K562 (cell line): ENCODE data around the gene FOXR1. TPM values are rescaled to one million over a fixed set of nuclear protein-coding genes. Genes with fewer than 3 reads are reported as not detected.

Experiments used
- ATF7 ChIP-seq: fragments of 450-650 bp; IDR thresholded peaks from 2 replicates; pipeline ENCODE4 v1.7.1; 2014; ENCODE audit warnings: mild to moderate bottlenecking, moderate library complexity
- BACH1 ChIP-seq: fragments of 200-800 bp; sonication (Bioruptor generic); IDR thresholded peaks from 2 replicates; pipeline ENCODE4 v1.6.1; 2016; ENCODE audit warnings: missing genetic modification characterization, missing compliant biosample characterization
- CHCHD3 ChIP-seq: fragments of 250-450 bp; sonication (Bioruptor Pico); IDR thresholded peaks from 2 replicates; pipeline ENCODE4 v2.1.2; 2022; ENCODE audit warnings: mild to moderate bottlenecking
- DLX4 ChIP-seq: fragments of 250-450 bp; sonication (Bioruptor Pico); IDR thresholded peaks from 2 replicates; pipeline ENCODE4 v1.6.1; 2021; ENCODE audit warnings: mild to moderate bottlenecking
- DPF2 ChIP-seq: fragments of 450-650 bp; IDR thresholded peaks from 2 replicates; pipeline ENCODE4 v1.6.1; 2016
- ELF1 ChIP-seq: fragments of 200-800 bp; sonication (Bioruptor generic); IDR thresholded peaks from 2 replicates; pipeline ENCODE4 v1.6.1; 2016; ENCODE audit warnings: missing genetic modification characterization, missing compliant biosample characterization
- FOXK2 ChIP-seq, 2 experiments: fragments of 450-650 bp; IDR thresholded peaks in 1 of 2; conservative IDR thresholded peaks in 1 of 2; 2 replicates each; pipeline ENCODE4 v1.6.1; 2016; ENCODE audit warnings: low read depth in 2 of 2, mild to moderate bottlenecking in 1 of 2
- HLTF ChIP-seq: fragments of 450-650 bp; IDR thresholded peaks from 2 replicates; pipeline ENCODE4 v1.6.1; 2016
- HMG20A ChIP-seq: fragments of 450-650 bp; formaldehyde crosslinking; conservative IDR thresholded peaks from 2 replicates; pipeline ENCODE4 v1.4.0; 2020; ENCODE audit warnings: mild to moderate bottlenecking, mixed read lengths
- JUN ChIP-seq, 2 experiments: sonication (generic) in 1 of 2; formaldehyde crosslinking in 1 of 2; IDR thresholded peaks; 2 replicates each; pipeline versions ENCODE4 v1.6.1 to v1.8.0; 2012 to 2022; ENCODE audit warnings: borderline replicate concordance in 2 of 2, mild to moderate bottlenecking in 2 of 2, improper control_type of control experiment in 1 of 2, low read depth in 1 of 2, low read length in 1 of 2, missing genetic modification reagents in 1 of 2
- MTA2 ChIP-seq: fragments of 450-650 bp; IDR thresholded peaks from 2 replicates; pipeline ENCODE4 v1.6.1; 2016; ENCODE audit warnings: low read depth
- MYNN ChIP-seq, 2 experiments: sonication (generic); formaldehyde crosslinking in 1 of 2; IDR thresholded peaks; 2 replicates each; pipeline versions ENCODE4 v1.5.0 to v1.6.1; 2016 to 2020; ENCODE audit warnings: antibody characterized with exemption in 1 of 2, missing genetic modification reagents in 1 of 2
- NCOA2 ChIP-seq, 2 experiments: fragments of 450-650 bp; IDR thresholded peaks; 2 replicates each; pipeline ENCODE4 v1.6.1; 2018; ENCODE audit warnings: mild to moderate bottlenecking in 2 of 2, moderate library complexity in 1 of 2; ENCODE audit not compliant: partially characterized antibody in 2 of 2
- NR4A1 ChIP-seq, 2 experiments: fragments of 250-450 bp in 1 of 2; fragments of 450-650 bp in 1 of 2; sonication (Bioruptor Pico) in 1 of 2; IDR thresholded peaks; 2 replicates each; pipeline versions ENCODE4 v1.4.0 to v1.6.1; 2016 to 2020; ENCODE audit warnings: mild to moderate bottlenecking in 2 of 2, missing compliant biosample characterization in 1 of 2, missing genetic modification characterization in 1 of 2, moderate library complexity in 1 of 2
- OTX1 ChIP-seq: fragments of 450-650 bp; formaldehyde crosslinking; IDR thresholded peaks from 2 replicates; pipeline ENCODE4 v1.4.0; 2022; ENCODE audit warnings: mild to moderate bottlenecking
- PYGO2 ChIP-seq: fragments of 450-650 bp; IDR thresholded peaks from 2 replicates; pipeline ENCODE4 v1.6.1; 2016; ENCODE audit warnings: mild to moderate bottlenecking, missing genetic modification characterization, moderate library complexity, missing compliant biosample characterization
- RAD21 ChIP-seq, 2 experiments: fragments of 250-450 bp in 1 of 2; fragments of 450-650 bp in 1 of 2; sonication (Bioruptor Pico) in 1 of 2; formaldehyde crosslinking in 1 of 2; IDR thresholded peaks in 1 of 2; conservative IDR thresholded peaks in 1 of 2; 2 replicates each; pipeline versions ENCODE4 v1.4.0 to v1.8.0; 2020 to 2022; ENCODE audit warnings: mild to moderate bottlenecking in 2 of 2, moderate library complexity in 1 of 2
- SMARCA4 ChIP-seq: fragments of 450-650 bp; IDR thresholded peaks from 2 replicates; pipeline ENCODE4 v1.6.1; 2016
- SREBF1 ChIP-seq: fragments of 150-350 bp; IDR thresholded peaks from 2 replicates; pipeline ENCODE4 v1.6.1; 2014; ENCODE audit warnings: antibody characterized with exemption, low read depth, low read length, borderline replicate concordance
- TBP ChIP-seq: optimal IDR thresholded peaks from 2 replicates; pipeline ENCODE3; 2011; ENCODE audit warnings: low read depth, low read length, improper control_type of control experiment
- TRIM28 ChIP-seq: fragments of 450-650 bp; IDR thresholded peaks from 2 replicates; pipeline ENCODE4 v1.6.1; 2017
- ZBTB17 ChIP-seq: fragments of 450-650 bp; formaldehyde crosslinking; IDR thresholded peaks from 2 replicates; pipeline ENCODE4 v1.4.0; 2020; ENCODE audit warnings: mild to moderate bottlenecking
- ZKSCAN1 ChIP-seq: fragments of 150-350 bp; IDR thresholded peaks from 2 replicates; pipeline ENCODE4 v1.6.1; 2016; ENCODE audit warnings: low read depth, low read length
- ZMIZ1 ChIP-seq, 2 experiments: fragments of 150-350 bp in 1 of 2; IDR thresholded peaks; 2 replicates each; pipeline ENCODE4 v1.6.1; 2012 to 2016; ENCODE audit warnings: low read depth in 2 of 2, low read length in 2 of 2, mild to moderate bottlenecking in 1 of 2, moderate library complexity in 1 of 2
- ZNF140 ChIP-seq: fragments of 250-450 bp; sonication (Bioruptor Pico); IDR thresholded peaks from 2 replicates; pipeline ENCODE4 v1.8.0; 2021; ENCODE audit warnings: moderate library complexity, mild to moderate bottlenecking, inconsistent platforms
- ZNF445 ChIP-seq: fragments of 250-450 bp; sonication (Bioruptor Pico); IDR thresholded peaks from 2 replicates; pipeline ENCODE4 v1.4.0; 2020; ENCODE audit warnings: low read depth, mild to moderate bottlenecking, moderate library complexity
- polyA plus RNA-seq, 8 experiments: library from polyadenylated mRNA; depleted of rRNA in 4 of 8; stranded (reverse) in 5 of 8; unstranded in 3 of 8; fragments of >200 nt; fragmentation: Nextera tagmentation in 2 of 8; fragmentation: Illumina TruSeq in 1 of 8; extraction: Ambion mirVana in 2 of 8; extraction: Trizol in 1 of 8; gene quantifications; 2 replicates each; pipeline versions ENCODE4 v1.2.1 to v1.2.3, GENCODE V29; 2011 to 2014; ENCODE audit warnings: inconsistent platforms in 1 of 8, missing spikeins in 1 of 8
- total RNA-seq, 7 experiments: library from RNA; depleted of rRNA in 6 of 7; stranded (reverse); fragments of >200 nt in 6 of 7; fragmentation: Illumina TruSeq in 2 of 7; extraction: Trizol in 2 of 7; gene quantifications; 2 replicates each; pipeline versions ENCODE4 v1.2.1 to v1.2.3, GENCODE V29; 2011 to 2021; ENCODE audit warnings: low replicate concordance in 1 of 7

Gene FOXR1
- total and polyA plus RNA-seq, 9 of the 15 experiments (the other 6 are each of a cell fraction or from before 2014, with no cell fraction given): not detected

GRCh38 chr11:118927554-118928100 lies 43.9 kb upstream of the FOXR1 start (continued):
- no peak for TF ChIP-seq ZMIZ1 (IDR thresholded peaks at IDR 0.05; ENCODE audit: low read depth in 2 of 2, low read length in 2 of 2)
- no peak for TF ChIP-seq NR4A1 (CRISPR knock-in tag; IDR thresholded peaks at IDR 0.05)
- no peak for TF ChIP-seq NR4A1 (tag; IDR thresholded peaks at IDR 0.05)
- TF ChIP-seq PYGO2 (tag): no peak
- 0 out of 2 replicates have a peak, but pooled peaks have one; percentile 2 for TF ChIP-seq ELF1 (tag)
- TF ChIP-seq JUN (IDR thresholded peaks at IDR 0.05; ENCODE audit: borderline replicate concordance, low read depth, low read length): 0 out of 2 replicates have a peak, but pooled peaks have one; percentile 72
- TF ChIP-seq JUN (CRISPR knock-in tag; IDR thresholded peaks at IDR 0.05; ENCODE audit: borderline replicate concordance): no peak
- TF ChIP-seq RAD21 (CRISPR knock-in tag; conservative IDR thresholded peaks at IDR 0.05 in 1 of 2, IDR thresholded peaks at IDR 0.05 in 1 of 2): no peak
- no peak for TF ChIP-seq BACH1 (tag)
- no peak for TF ChIP-seq ATF7
- peak; percentile 83 for TF ChIP-seq ZKSCAN1
- no peak for TF ChIP-seq ZNF140 (CRISPR knock-in tag)
- TF ChIP-seq DLX4 (CRISPR knock-in tag): no peak
- TF ChIP-seq SMARCA4: no peak
- TF ChIP-seq NCOA2 (IDR thresholded peaks at IDR 0.05; ENCODE audit: partially characterized antibody in 2 of 2): no peak
- TF ChIP-seq ZNF445 (CRISPR knock-in tag): no peak
- TF ChIP-seq HLTF: no peak
- no peak for TF ChIP-seq CHCHD3 (CRISPR knock-in tag)
- TF ChIP-seq OTX1: no peak
- peak; percentile 98 for TF ChIP-seq MYNN (IDR thresholded peaks at IDR 0.05)
- TF ChIP-seq MYNN (CRISPR knock-in tag; IDR thresholded peaks at IDR 0.05): peak; percentile 84
- TF ChIP-seq TBP: peak; percentile 8
- TF ChIP-seq TRIM28: no peak
- no peak for TF ChIP-seq SREBF1
- no peak for TF ChIP-seq ZBTB17 (CRISPR knock-in tag)
- no peak for TF ChIP-seq HMG20A (CRISPR knock-in tag)
- 0 out of 2 replicates have a peak, but pooled peaks have one; percentile 10 for TF ChIP-seq DPF2
- 0 out of 2 replicates have a peak, but pooled peaks have one; percentile 1 for TF ChIP-seq MTA2
- no peak for TF ChIP-seq FOXK2 (conservative IDR thresholded peaks at IDR 0.05 in 1 of 2, IDR thresholded peaks at IDR 0.05 in 1 of 2; ENCODE audit: low read depth in 2 of 2)
